ENCODE data around the gene SERGEF. TPM values are rescaled to one million over a fixed set of nuclear protein-coding genes. Genes with fewer than 3 reads are reported as not detected.

Gene SERGEF
- total and polyA plus RNA-seq, 10 of the 15 experiments (the other 5 are each of a cell fraction or from before 2014, with no cell fraction given) = 14.6 to 27.8 (median 22.4) TPM

DNA sequence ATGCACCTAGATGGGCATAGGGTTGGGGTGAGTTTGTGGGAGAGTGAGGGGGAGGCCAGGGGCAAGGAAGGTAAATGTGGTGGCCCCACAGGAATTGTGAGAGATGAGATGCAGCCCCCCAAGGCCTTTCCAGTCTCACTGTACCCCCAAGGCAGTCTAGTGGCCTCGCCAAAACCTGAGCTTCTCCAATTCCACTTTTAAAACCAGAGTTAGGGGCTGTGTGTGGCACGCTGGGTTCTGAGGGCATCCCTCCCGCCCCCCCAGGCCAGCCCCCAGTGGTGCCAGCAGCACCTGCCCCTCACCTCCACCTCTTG lies 237.9 kb downstream of the SERGEF start:
- in situ Hi-C loops (cut with MboI) (no loop called here), intact Hi-C loops (cut with micrococcal nuclease; ENCODE audit: unreplicated experiment) (no loop called here)
- Histone ChIP-seq H3K4me2 (ENCODE audit: control insufficient read depth, insufficient read depth) (no peak overlapping the region), H3K27ac (ENCODE audit: control insufficient read depth, insufficient read depth) (no peak overlapping the region), H3K9ac (ENCODE audit: control insufficient read depth, insufficient read depth, low read length) (no peak overlapping the region), H3K4me3 (no peak overlapping the region), H3K4me1 (ENCODE audit: control insufficient read depth, insufficient read depth, low read length) (no peaks in the 10 kb centered on the region), H3K79me2 (ENCODE audit: control insufficient read depth, insufficient read depth, low read length) (no peaks in the 10 kb centered on the region), H3K9me3 (replicated peaks; ENCODE audit: control insufficient read depth, insufficient read depth, low read length) (no peaks in the 10 kb centered on the region), H4K20me1 (ENCODE audit: control insufficient read depth, insufficient read depth) (no peaks in the 10 kb centered on the region), H3K36me3 (ENCODE audit: control insufficient read depth in 2 of 2, insufficient read depth in 2 of 2, low read length in 1 of 2) (no peaks in the 10 kb centered on the region), H2AFZ (ENCODE audit: control insufficient read depth, low read depth, low read length) (no peak overlapping the region), H3K27me3 (replicated peaks in 1 of 2; ENCODE audit: control insufficient read depth in 2 of 2, insufficient read depth in 2 of 2, low read length in 1 of 2) (no peaks in the 10 kb centered on the region)
- FAIRE-seq (no peak), ATAC-seq (no peak), DNase-seq (ENCODE audit: low read depth, low spot score) (no peak)
- TF ChIP-seq CBX5 (IDR thresholded peaks at IDR 0.05; ENCODE audit: low read depth) = no peak
- no peak for TF ChIP-seq MYC (IDR thresholded peaks at IDR 0.05; ENCODE audit: insufficient read depth, insufficient read length, insufficient replicate concordance, low read length, severe bottlenecking)
- TF ChIP-seq STAT3 (IDR thresholded peaks at IDR 0.05; ENCODE audit: low read depth, low read length) = no peak
- no peak for TF ChIP-seq RUNX3 (IDR thresholded peaks at IDR 0.05; ENCODE audit: low read length)
- TF ChIP-seq, protein P1, sequence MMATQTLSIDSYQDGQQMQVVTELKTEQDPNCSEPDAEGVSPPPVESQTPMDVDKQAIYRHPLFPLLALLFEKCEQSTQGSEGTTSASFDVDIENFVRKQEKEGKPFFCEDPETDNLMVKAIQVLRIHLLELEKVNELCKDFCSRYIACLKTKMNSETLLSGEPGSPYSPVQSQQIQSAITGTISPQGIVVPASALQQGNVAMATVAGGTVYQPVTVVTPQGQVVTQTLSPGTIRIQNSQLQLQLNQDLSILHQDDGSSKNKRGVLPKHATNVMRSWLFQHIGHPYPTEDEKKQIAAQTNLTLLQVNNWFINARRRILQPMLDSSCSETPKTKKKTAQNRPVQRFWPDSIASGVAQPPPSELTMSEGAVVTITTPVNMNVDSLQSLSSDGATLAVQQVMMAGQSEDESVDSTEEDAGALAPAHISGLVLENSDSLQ (IDR thresholded peaks at IDR 0.05) = no peak
- TF ChIP-seq ZNF274 (IDR thresholded peaks at IDR 0.05; ENCODE audit: insufficient read depth, insufficient read length) = no peak
- no peak for TF ChIP-seq TBL1XR1 (IDR thresholded peaks at IDR 0.05; ENCODE audit: low read depth, low read length)
- TF ChIP-seq MXI1 (IDR thresholded peaks at IDR 0.05; ENCODE audit: low read depth, low read length) = no peak
- no peak for TF ChIP-seq NR2C2 (IDR thresholded peaks at IDR 0.05; ENCODE audit: borderline replicate concordance, control insufficient read depth, insufficient read length, low read depth)
- no peak for TF ChIP-seq ESRRA (IDR thresholded peaks at IDR 0.05; ENCODE audit: low read length)
- no peak for TF ChIP-seq ZSCAN29 (IDR thresholded peaks at IDR 0.05)
- TF ChIP-seq, protein P2, sequence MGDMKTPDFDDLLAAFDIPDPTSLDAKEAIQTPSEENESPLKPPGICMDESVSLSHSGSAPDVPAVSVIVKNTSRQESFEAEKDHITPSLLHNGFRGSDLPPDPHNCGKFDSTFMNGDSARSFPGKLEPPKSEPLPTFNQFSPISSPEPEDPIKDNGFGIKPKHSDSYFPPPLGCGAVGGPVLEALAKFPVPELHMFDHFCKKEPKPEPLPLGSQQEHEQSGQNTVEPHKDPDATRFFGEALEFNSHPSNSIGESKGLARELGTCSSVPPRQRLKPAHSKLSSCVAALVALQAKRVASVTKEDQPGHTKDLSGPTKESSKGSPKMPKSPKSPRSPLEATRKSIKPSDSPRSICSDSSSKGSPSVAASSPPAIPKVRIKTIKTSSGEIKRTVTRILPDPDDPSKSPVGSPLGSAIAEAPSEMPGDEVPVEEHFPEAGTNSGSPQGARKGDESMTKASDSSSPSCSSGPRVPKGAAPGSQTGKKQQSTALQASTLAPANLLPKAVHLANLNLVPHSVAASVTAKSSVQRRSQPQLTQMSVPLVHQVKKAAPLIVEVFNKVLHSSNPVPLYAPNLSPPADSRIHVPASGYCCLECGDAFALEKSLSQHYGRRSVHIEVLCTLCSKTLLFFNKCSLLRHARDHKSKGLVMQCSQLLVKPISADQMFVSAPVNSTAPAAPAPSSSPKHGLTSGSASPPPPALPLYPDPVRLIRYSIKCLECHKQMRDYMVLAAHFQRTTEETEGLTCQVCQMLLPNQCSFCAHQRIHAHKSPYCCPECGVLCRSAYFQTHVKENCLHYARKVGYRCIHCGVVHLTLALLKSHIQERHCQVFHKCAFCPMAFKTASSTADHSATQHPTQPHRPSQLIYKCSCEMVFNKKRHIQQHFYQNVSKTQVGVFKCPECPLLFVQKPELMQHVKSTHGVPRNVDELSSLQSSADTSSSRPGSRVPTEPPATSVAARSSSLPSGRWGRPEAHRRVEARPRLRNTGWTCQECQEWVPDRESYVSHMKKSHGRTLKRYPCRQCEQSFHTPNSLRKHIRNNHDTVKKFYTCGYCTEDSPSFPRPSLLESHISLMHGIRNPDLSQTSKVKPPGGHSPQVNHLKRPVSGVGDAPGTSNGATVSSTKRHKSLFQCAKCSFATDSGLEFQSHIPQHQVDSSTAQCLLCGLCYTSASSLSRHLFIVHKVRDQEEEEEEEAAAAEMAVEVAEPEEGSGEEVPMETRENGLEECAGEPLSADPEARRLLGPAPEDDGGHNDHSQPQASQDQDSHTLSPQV (IDR thresholded peaks at IDR 0.05) = no peak
- no peak for TF ChIP-seq SMC3 (IDR thresholded peaks at IDR 0.05; ENCODE audit: borderline replicate concordance, low read length)
- TF ChIP-seq HCFC1 (IDR thresholded peaks at IDR 0.05; ENCODE audit: low read length) = no peak
- no peak for TF ChIP-seq ASH2L (IDR thresholded peaks at IDR 0.05; ENCODE audit: borderline replicate concordance, low read depth)
- TF ChIP-seq RAD51 (IDR thresholded peaks at IDR 0.05) = no peak
- TF ChIP-seq, protein P3, sequence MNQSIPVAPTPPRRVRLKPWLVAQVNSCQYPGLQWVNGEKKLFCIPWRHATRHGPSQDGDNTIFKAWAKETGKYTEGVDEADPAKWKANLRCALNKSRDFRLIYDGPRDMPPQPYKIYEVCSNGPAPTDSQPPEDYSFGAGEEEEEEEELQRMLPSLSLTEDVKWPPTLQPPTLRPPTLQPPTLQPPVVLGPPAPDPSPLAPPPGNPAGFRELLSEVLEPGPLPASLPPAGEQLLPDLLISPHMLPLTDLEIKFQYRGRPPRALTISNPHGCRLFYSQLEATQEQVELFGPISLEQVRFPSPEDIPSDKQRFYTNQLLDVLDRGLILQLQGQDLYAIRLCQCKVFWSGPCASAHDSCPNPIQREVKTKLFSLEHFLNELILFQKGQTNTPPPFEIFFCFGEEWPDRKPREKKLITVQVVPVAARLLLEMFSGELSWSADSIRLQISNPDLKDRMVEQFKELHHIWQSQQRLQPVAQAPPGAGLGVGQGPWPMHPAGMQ (IDR thresholded peaks at IDR 0.05; ENCODE audit: borderline replicate concordance) = no peak
- TF ChIP-seq ETV6 (conservative IDR thresholded peaks at IDR 0.05 in 1 of 2, IDR thresholded peaks at IDR 0.05 in 1 of 2; ENCODE audit: borderline replicate concordance in 1 of 2, low read depth in 1 of 2) = no peak
- ChIA-PET SMC1A (ENCODE audit: uncharacterized antibody, unreplicated experiment) (no interaction called here), POLR2A (no interaction called here), RAD21 (ENCODE audit: unreplicated experiment) (no interaction called here), CTCF (interaction anchor here (1.5 kb wide), 1 partner anchor 204 kb away, joined by 3 read pairs; no protein-coding TSS in a partner anchor)
- WGBS (ENCODE audit: insufficient coverage, insufficient replicate concordance, low lambda C conversion rate, missing lambda C conversion rate) = 6% methylated on average over 2 of the region's 3 CpGs
- BruUV-seq (replicated peaks) = no TSS peak
